ENCODE data around the gene SH3RF3. TPM values are rescaled to one million over a fixed set of nuclear protein-coding genes. Genes with fewer than 3 reads are reported as not detected.

The SH3RF3 gene
- total RNA-seq, 1 experiment from 2014 or later, result not detected

- Histone ChIP-seq H3K4me2 (ENCODE audit: low read length) (no peak overlapping the region), H3K36me3 (ENCODE audit: control insufficient read depth in 1 of 2, insufficient read depth in 2 of 2, low read length in 2 of 2) (no peaks in the 10 kb centered on the region), H3K27me3 (ENCODE audit: insufficient read depth, low read length) (peaks cover 25% of the 10 kb centered on the region; the same call in 1 of the 2 replicates), H3K79me2 (ENCODE audit: insufficient read depth, low read length) (no peaks in the 10 kb centered on the region), H3K9ac (ENCODE audit: low read length) (no peak overlapping the region), H3K4me1 (ENCODE audit: control insufficient read depth in 1 of 2, insufficient read depth in 2 of 2, low read length in 2 of 2) (peaks cover 12 to 17% of the 10 kb centered on the region in 2 experiments; a peak in 3 of 4 replicates), H3K4me3 (replicated peaks in 1 of 2; ENCODE audit: low read depth in 1 of 2, low read length in 2 of 2) (no peak overlapping the region), H3K9me2 (ENCODE audit: insufficient read depth) (no peaks in the 10 kb centered on the region), H2AFZ (ENCODE audit: low read depth, low read length, poor library complexity, severe bottlenecking) (no peak overlapping the region), H3K9me3 (ENCODE audit: control insufficient read depth in 1 of 2, insufficient read depth in 1 of 2, low read depth in 1 of 2, low read length in 2 of 2) (no peaks in the 10 kb centered on the region), H3K27ac (ENCODE audit: low read depth, low read length) (no peak overlapping the region), H4K20me1 (ENCODE audit: insufficient read depth) (no peaks in the 10 kb centered on the region)
- intact Hi-C loops (cut with micrococcal nuclease), result loop anchor here (2.0 kb wide), 1 partner anchor 267 kb away; no protein-coding TSS in a partner anchor
- TF ChIP-seq CBX3 (IDR thresholded peaks at IDR 0.05; ENCODE audit: low read depth) (no peak), TCF7L2 (IDR thresholded peaks at IDR 0.05; ENCODE audit: borderline replicate concordance, extremely low read depth, insufficient read depth, insufficient read length) (no peak), JUND (IDR thresholded peaks at IDR 0.05) (no peak)
- ChIA-PET POLR2A (no interaction called here), RAD21 (ENCODE audit: low non-redundant PET in 1 of 2, low total read pairs in 2 of 2, uncharacterized antibody in 2 of 2, unreplicated experiment in 2 of 2) (no interaction called here), CTCF (no interaction called here)
- DNase-seq (ENCODE audit: low read depth, low spot score) (no peak), ATAC-seq (no peak)
- BruUV-seq (replicated peaks), result no TSS peak
Measured at GRCh38 chr2:109129356-109129920, 433 bp downstream of the SH3RF3 start.

- no peak overlapping the region for H3K9ac ChIP-seq (ENCODE audit: low read length)
- peaks cover 6 to 10% of the 10 kb centered on the region in 2 experiments; a peak in 3 of 4 replicates for H3K4me1 ChIP-seq (ENCODE audit: control insufficient read depth in 1 of 2, insufficient read depth in 2 of 2, low read length in 2 of 2)
- no peaks in the 10 kb centered on the region for H3K36me3 ChIP-seq (ENCODE audit: control insufficient read depth in 1 of 2, insufficient read depth in 2 of 2, low read length in 2 of 2)
- H3K27ac ChIP-seq (ENCODE audit: low read depth, low read length), result no peak overlapping the region
- no TSS peak for BruUV-seq (replicated peaks)
- H3K27me3 ChIP-seq (ENCODE audit: insufficient read depth, low read length), result peaks cover 31% of the 10 kb centered on the region; the same call in 1 of the 2 replicates
- H4K20me1 ChIP-seq (ENCODE audit: insufficient read depth), result no peaks in the 10 kb centered on the region
- ATAC-seq (no peak), DNase-seq (ENCODE audit: low read depth, low spot score) (no peak)
- intact Hi-C loops (cut with micrococcal nuclease), result loop anchor here (2.0 kb wide), 1 partner anchor 267 kb away; no protein-coding TSS in a partner anchor
- ChIA-PET RAD21 (ENCODE audit: low non-redundant PET in 1 of 2, low total read pairs in 2 of 2, uncharacterized antibody in 2 of 2, unreplicated experiment in 2 of 2) (no interaction called here), CTCF (no interaction called here), POLR2A (no interaction called here)
- TF ChIP-seq POLR2A (IDR thresholded peaks at IDR 0.05; ENCODE audit: borderline replicate concordance, extremely low read depth, insufficient read depth, insufficient read length) (no peak), TCF7L2 (IDR thresholded peaks at IDR 0.05; ENCODE audit: borderline replicate concordance, extremely low read depth, insufficient read depth, insufficient read length) (no peak), ELF1 (IDR thresholded peaks at IDR 0.05; ENCODE audit: borderline replicate concordance, low read depth) (no peak), EGR1 (IDR thresholded peaks at IDR 0.05; ENCODE audit: low read depth) (no peak), EZH2phosphoT487 (IDR thresholded peaks at IDR 0.05; ENCODE audit: borderline replicate concordance) (no peak), YY1 (IDR thresholded peaks at IDR 0.05; ENCODE audit: extremely low read depth, insufficient replicate concordance, low read depth, low read length) (no peak), SRF (IDR thresholded peaks at IDR 0.05; ENCODE audit: low read depth) (no peak), FOSL1 (IDR thresholded peaks at IDR 0.05; ENCODE audit: low read depth) (no peak), ZBTB33 (IDR thresholded peaks at IDR 0.05; ENCODE audit: extremely low read depth, insufficient replicate concordance, low read length) (no peak), RAD21 (IDR thresholded peaks at IDR 0.05; ENCODE audit: low read depth) (no peak), SP1 (IDR thresholded peaks at IDR 0.05; ENCODE audit: low read depth) (no peak), CBX3 (IDR thresholded peaks at IDR 0.05; ENCODE audit: low read depth) (no peak), SIN3A (IDR thresholded peaks at IDR 0.05; ENCODE audit: low read depth) (no peak), ZNF274 (IDR thresholded peaks at IDR 0.05; ENCODE audit: low read depth, low read length) (no peak)
- H3K9me3 ChIP-seq (ENCODE audit: control insufficient read depth in 1 of 2, insufficient read depth in 1 of 2, low read depth in 1 of 2, low read length in 2 of 2), result no peaks in the 10 kb centered on the region
- H3K79me2 ChIP-seq (ENCODE audit: insufficient read depth, low read length), result no peaks in the 10 kb centered on the region
- no peak overlapping the region for H3K4me3 ChIP-seq (replicated peaks in 1 of 2; ENCODE audit: low read depth in 1 of 2, low read length in 2 of 2)
- H3K9me2 ChIP-seq (ENCODE audit: insufficient read depth), result no peaks in the 10 kb centered on the region
- no peak overlapping the region for H3K4me2 ChIP-seq (ENCODE audit: low read length)
- no peak overlapping the region for H2AFZ ChIP-seq (ENCODE audit: low read depth, low read length, poor library complexity, severe bottlenecking)
Measured at GRCh38 chr2:109129921-109130722, 1.1 kb downstream of the SH3RF3 start.

Data from HCT116 (cell line).